ENCODE results near the gene RFX3. TPM values are rescaled to one million over a fixed set of nuclear protein-coding genes. Genes with fewer than 3 reads are reported as not detected.

Gene RFX3
- total and polyA plus RNA-seq, 2 of the 13 experiments (the other 11 are each of a cell fraction or from before 2014, with no cell fraction given): 2.7 to 5.3 TPM

- no peak for TF ChIP-seq CREM (IDR thresholded peaks at IDR 0.05)
- no peak for TF ChIP-seq CREM (CRISPR knock-in tag; IDR thresholded peaks at IDR 0.05)
- TF ChIP-seq ETV6 (CRISPR knock-in tag; conservative IDR thresholded peaks at IDR 0.05): no peak
- no peak for TF ChIP-seq EZH2 (conservative IDR thresholded peaks at IDR 0.05; ENCODE audit: low read depth, low read length)
- TF ChIP-seq, protein P1, sequence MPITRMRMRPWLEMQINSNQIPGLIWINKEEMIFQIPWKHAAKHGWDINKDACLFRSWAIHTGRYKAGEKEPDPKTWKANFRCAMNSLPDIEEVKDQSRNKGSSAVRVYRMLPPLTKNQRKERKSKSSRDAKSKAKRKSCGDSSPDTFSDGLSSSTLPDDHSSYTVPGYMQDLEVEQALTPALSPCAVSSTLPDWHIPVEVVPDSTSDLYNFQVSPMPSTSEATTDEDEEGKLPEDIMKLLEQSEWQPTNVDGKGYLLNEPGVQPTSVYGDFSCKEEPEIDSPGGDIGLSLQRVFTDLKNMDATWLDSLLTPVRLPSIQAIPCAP (CRISPR knock-in tag; IDR thresholded peaks at IDR 0.05; ENCODE audit: low read depth): no peak
- TF ChIP-seq RFXANK (CRISPR knock-in tag; IDR thresholded peaks at IDR 0.05): no peak
- TF ChIP-seq ZBTB21 (CRISPR knock-in tag; IDR thresholded peaks at IDR 0.05): no peak
- no peak for TF ChIP-seq RBM22 (optimal IDR thresholded peaks at IDR 0.05; ENCODE audit: low read length)
- 0 out of 2 replicates have a peak, but pooled peaks have one; percentile 14 for TF ChIP-seq ZNF337 (CRISPR knock-in tag; IDR thresholded peaks at IDR 0.05; ENCODE audit: borderline replicate concordance, low read depth)
- TF ChIP-seq, protein P2, sequence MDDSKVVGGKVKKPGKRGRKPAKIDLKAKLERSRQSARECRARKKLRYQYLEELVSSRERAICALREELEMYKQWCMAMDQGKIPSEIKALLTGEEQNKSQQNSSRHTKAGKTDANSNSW (CRISPR knock-in tag; IDR thresholded peaks at IDR 0.05; ENCODE audit: borderline replicate concordance): no peak
- no peak for TF ChIP-seq TMF1 (CRISPR knock-in tag; IDR thresholded peaks at IDR 0.05; ENCODE audit: low read depth)
- no peak for TF ChIP-seq PHF20 (CRISPR knock-in tag; IDR thresholded peaks at IDR 0.05)
- no peak for TF ChIP-seq PREB (CRISPR knock-in tag; IDR thresholded peaks at IDR 0.05)
- TF ChIP-seq ZNF350 (CRISPR knock-in tag; IDR thresholded peaks at IDR 0.05; ENCODE audit: borderline replicate concordance, low read depth): 0 out of 2 replicates have a peak, but pooled peaks have one; percentile 53
- peak; percentile 35; the same call in 1 of the 2 replicates for TF ChIP-seq ZNF331 (CRISPR knock-in tag; IDR thresholded peaks at IDR 0.05)
- TF ChIP-seq, protein P3, sequence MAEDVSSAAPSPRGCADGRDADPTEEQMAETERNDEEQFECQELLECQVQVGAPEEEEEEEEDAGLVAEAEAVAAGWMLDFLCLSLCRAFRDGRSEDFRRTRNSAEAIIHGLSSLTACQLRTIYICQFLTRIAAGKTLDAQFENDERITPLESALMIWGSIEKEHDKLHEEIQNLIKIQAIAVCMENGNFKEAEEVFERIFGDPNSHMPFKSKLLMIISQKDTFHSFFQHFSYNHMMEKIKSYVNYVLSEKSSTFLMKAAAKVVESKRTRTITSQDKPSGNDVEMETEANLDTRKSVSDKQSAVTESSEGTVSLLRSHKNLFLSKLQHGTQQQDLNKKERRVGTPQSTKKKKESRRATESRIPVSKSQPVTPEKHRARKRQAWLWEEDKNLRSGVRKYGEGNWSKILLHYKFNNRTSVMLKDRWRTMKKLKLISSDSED (CRISPR knock-in tag; IDR thresholded peaks at IDR 0.05): no peak
- TF ChIP-seq ZNF768 (CRISPR knock-in tag; IDR thresholded peaks at IDR 0.05): peak; percentile 84
- no peak for TF ChIP-seq ZHX2 (IDR thresholded peaks at IDR 0.05; ENCODE audit: low read depth)
- TF ChIP-seq ZHX2 (CRISPR knock-in tag; IDR thresholded peaks at IDR 0.05; ENCODE audit: borderline replicate concordance): no peak
These were observed 344.5 kb downstream of the RFX3 start (continued) for GRCh38 chr9:3181049-3181953.

Data from HepG2 (cell line).